ENCODE results near the gene METTL5.

The METTL5 gene

DNA sequence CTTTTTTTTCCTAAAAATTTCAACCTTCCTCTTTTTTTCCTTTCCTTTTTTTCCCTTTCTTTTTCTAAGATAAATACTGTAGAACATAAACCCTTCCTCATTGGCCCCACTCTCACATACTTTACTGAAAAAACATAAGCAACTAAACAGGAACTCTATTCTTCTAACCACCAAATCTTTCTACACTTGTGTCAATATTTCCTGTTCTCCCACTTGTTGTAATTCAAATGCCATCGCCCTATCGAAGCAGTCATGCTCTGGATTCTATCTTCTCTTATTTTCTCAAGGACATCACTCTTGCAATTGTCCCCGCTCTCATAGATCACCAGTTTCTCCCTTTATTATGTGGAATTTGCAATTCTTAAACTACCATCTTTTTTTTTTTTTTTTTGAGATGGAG is 46.3 kb downstream of the METTL5 start:
- Histone ChIP-seq H3K4me1 (ENCODE audit: insufficient read depth, poor library complexity, severe bottlenecking) (no peaks in the 10 kb centered on the region), H3K4me3 (ENCODE audit: severe bottlenecking) (no peak overlapping the region), H3K9me3 (ENCODE audit: severe bottlenecking) (no peaks in the 10 kb centered on the region), H3K36me3 (ENCODE audit: low read depth) (no peaks in the 10 kb centered on the region), H3K27ac (ENCODE audit: poor library complexity, severe bottlenecking) (no peak overlapping the region), H3K27me3 (ENCODE audit: insufficient read depth, poor library complexity, severe bottlenecking) (no peaks in the 10 kb centered on the region)
- TF ChIP-seq, protein P1, sequence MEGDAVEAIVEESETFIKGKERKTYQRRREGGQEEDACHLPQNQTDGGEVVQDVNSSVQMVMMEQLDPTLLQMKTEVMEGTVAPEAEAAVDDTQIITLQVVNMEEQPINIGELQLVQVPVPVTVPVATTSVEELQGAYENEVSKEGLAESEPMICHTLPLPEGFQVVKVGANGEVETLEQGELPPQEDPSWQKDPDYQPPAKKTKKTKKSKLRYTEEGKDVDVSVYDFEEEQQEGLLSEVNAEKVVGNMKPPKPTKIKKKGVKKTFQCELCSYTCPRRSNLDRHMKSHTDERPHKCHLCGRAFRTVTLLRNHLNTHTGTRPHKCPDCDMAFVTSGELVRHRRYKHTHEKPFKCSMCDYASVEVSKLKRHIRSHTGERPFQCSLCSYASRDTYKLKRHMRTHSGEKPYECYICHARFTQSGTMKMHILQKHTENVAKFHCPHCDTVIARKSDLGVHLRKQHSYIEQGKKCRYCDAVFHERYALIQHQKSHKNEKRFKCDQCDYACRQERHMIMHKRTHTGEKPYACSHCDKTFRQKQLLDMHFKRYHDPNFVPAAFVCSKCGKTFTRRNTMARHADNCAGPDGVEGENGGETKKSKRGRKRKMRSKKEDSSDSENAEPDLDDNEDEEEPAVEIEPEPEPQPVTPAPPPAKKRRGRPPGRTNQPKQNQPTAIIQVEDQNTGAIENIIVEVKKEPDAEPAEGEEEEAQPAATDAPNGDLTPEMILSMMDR (IDR thresholded peaks at IDR 0.05; ENCODE audit: poor library complexity, severe bottlenecking) = no peak
- no peak for DNase-seq (ENCODE audit: low spot score)
- ATAC-seq (ENCODE audit: low read depth) = no peak

DNA sequence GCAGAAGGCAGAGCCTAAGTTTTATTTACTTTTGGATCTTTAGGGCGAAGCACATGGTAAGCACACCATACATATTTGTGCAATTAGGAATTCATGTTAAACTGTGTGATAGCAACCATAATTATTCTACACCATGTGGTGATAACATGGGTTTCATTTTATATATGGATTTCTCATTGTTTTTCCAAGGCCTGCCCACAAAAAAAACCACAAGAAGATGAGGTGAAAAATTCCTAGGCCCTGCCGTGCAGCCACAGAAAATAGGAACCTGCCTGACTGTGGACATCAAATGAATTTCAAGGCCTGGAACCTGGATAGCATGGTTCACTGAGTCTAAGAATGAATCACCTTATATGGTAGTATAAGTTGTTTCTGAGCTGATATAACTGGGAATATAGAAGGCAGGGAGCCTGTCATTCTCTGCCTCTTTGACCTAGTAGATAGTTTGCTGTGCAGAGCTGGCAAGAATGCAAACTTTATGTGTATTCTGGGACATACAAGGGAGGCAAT is 48.4 kb downstream of the METTL5 start:
- Histone ChIP-seq H3K4me3 (ENCODE audit: severe bottlenecking) (no peak overlapping the region), H3K9me3 (ENCODE audit: severe bottlenecking) (no peaks in the 10 kb centered on the region), H3K27me3 (ENCODE audit: insufficient read depth, poor library complexity, severe bottlenecking) (no peaks in the 10 kb centered on the region), H3K27ac (ENCODE audit: poor library complexity, severe bottlenecking) (no peak overlapping the region), H3K36me3 (ENCODE audit: low read depth) (no peaks in the 10 kb centered on the region), H3K4me1 (ENCODE audit: insufficient read depth, poor library complexity, severe bottlenecking) (no peaks in the 10 kb centered on the region)
- DNase-seq (ENCODE audit: low spot score) = no peak
- no peak for ATAC-seq (ENCODE audit: low read depth)
- TF ChIP-seq, protein P1 (IDR thresholded peaks at IDR 0.05; ENCODE audit: poor library complexity, severe bottlenecking) = no peak

GRCh38 chr2:169775765-169776164 is 48.9 kb downstream of the METTL5 start:
- TF ChIP-seq, protein P1 (IDR thresholded peaks at IDR 0.05; ENCODE audit: poor library complexity, severe bottlenecking) = no peak
- no peak overlapping the region for H3K4me3 ChIP-seq (ENCODE audit: severe bottlenecking)
- no peaks in the 10 kb centered on the region for H3K36me3 ChIP-seq (ENCODE audit: low read depth)
- no peaks in the 10 kb centered on the region for H3K4me1 ChIP-seq (ENCODE audit: insufficient read depth, poor library complexity, severe bottlenecking)
- ATAC-seq (ENCODE audit: low read depth) (no peak), DNase-seq (ENCODE audit: low spot score) (no peak)
- no peak overlapping the region for H3K27ac ChIP-seq (ENCODE audit: poor library complexity, severe bottlenecking)
- no peaks in the 10 kb centered on the region for H3K27me3 ChIP-seq (ENCODE audit: insufficient read depth, poor library complexity, severe bottlenecking)
- H3K9me3 ChIP-seq (ENCODE audit: severe bottlenecking) = no peaks in the 10 kb centered on the region

DNA sequence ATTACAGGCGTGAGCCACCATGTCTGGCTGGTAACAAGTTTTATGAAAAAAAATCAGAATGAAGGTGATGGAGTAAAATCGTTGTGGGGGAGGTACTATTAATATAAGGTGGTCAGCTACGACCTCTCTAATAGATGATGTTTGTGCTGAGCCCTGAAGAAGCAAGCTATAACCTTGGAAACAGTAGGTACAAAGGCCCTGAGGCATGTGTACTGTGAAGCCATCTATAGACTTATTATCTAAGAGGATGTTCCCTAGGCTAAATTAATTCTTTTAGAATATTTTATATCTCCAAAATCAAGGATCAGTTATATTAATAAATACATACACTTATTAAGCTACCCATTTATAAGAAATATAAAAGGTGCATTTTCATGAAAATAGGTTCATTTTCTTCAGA is 49.4 kb downstream of the METTL5 start:
- ATAC-seq (ENCODE audit: low read depth) = no peak
- Histone ChIP-seq H3K4me1 (ENCODE audit: insufficient read depth, poor library complexity, severe bottlenecking) (no peaks in the 10 kb centered on the region), H3K4me3 (ENCODE audit: severe bottlenecking) (no peak overlapping the region), H3K27me3 (ENCODE audit: insufficient read depth, poor library complexity, severe bottlenecking) (no peaks in the 10 kb centered on the region), H3K27ac (ENCODE audit: poor library complexity, severe bottlenecking) (no peak overlapping the region), H3K9me3 (ENCODE audit: severe bottlenecking) (no peaks in the 10 kb centered on the region), H3K36me3 (ENCODE audit: low read depth) (no peaks in the 10 kb centered on the region)
- TF ChIP-seq, protein P1 (IDR thresholded peaks at IDR 0.05; ENCODE audit: poor library complexity, severe bottlenecking) = no peak
- DNase-seq (ENCODE audit: low spot score) = no peak

GRCh38 chr2:169772651-169773050 is 52.1 kb downstream of the METTL5 start:
- no peaks in the 10 kb centered on the region for H3K9me3 ChIP-seq (ENCODE audit: severe bottlenecking)
- H3K27ac ChIP-seq (ENCODE audit: poor library complexity, severe bottlenecking) = no peak overlapping the region
- no peak for DNase-seq (ENCODE audit: low spot score)
- H3K27me3 ChIP-seq (ENCODE audit: insufficient read depth, poor library complexity, severe bottlenecking) = no peaks in the 10 kb centered on the region
- TF ChIP-seq, protein P1 (IDR thresholded peaks at IDR 0.05; ENCODE audit: poor library complexity, severe bottlenecking) = no peak
- H3K4me1 ChIP-seq (ENCODE audit: insufficient read depth, poor library complexity, severe bottlenecking) = no peaks in the 10 kb centered on the region
- H3K4me3 ChIP-seq (ENCODE audit: severe bottlenecking) = no peak overlapping the region
- ATAC-seq (ENCODE audit: low read depth) = no peak
- no peaks in the 10 kb centered on the region for H3K36me3 ChIP-seq (ENCODE audit: low read depth)
